Ramos (cell line): ENCODE measurements around the gene ZNG1F.
"Not testable (repeated sequence)": the region's sequence is repeated elsewhere in the genome, so short reads cannot be mapped to it uniquely, and the experiment has no call there.

Experiments
- in situ Hi-C: fragments of 300-500 bp; cut with MboI; formaldehyde crosslinking; loops from one replicate; pipeline ENCODE4 v1.14.3; 2022; ENCODE audit warnings: low sequenced_read_pairs; ENCODE audit not compliant: unreplicated experiment

Gene ZNG1F

GRCh38 chr9:41123812-41124211 lies 65.3 kb downstream of the ZNG1F start:
- in situ Hi-C loops, result not testable (repeated sequence)

GRCh38 chr9:41123396-41123795 lies 65.7 kb downstream of the ZNG1F start:
- in situ Hi-C loops, result not testable (repeated sequence)

GRCh38 chr9:41120696-41121095 lies 68.4 kb downstream of the ZNG1F start:
- in situ Hi-C loops, result not testable (repeated sequence)

DNA sequence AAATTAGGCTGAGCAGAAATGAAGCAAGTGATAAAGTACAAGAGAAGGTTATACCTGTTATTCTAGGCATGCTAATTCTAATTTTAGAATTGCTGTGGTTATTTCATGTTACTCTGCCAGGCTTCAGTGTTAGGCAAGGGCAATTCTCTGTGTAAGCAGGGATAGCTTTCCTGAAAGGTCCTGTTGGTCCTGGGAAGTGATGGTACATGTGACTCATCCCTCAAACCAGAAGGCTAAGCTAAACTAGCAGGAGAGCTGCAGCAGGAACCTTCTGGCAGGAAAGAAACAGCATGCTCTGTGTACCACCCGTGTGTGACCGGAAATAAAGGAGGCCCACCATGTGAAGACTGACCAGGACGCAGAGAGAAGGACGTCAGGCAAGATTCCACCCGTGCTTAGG lies 69.4 kb downstream of the ZNG1F start:
- in situ Hi-C loops, result not testable (repeated sequence)

- in situ Hi-C loops, result not testable (repeated sequence)
Observed at GRCh38 chr9:41119311-41119710, 69.8 kb downstream of the ZNG1F start.

DNA sequence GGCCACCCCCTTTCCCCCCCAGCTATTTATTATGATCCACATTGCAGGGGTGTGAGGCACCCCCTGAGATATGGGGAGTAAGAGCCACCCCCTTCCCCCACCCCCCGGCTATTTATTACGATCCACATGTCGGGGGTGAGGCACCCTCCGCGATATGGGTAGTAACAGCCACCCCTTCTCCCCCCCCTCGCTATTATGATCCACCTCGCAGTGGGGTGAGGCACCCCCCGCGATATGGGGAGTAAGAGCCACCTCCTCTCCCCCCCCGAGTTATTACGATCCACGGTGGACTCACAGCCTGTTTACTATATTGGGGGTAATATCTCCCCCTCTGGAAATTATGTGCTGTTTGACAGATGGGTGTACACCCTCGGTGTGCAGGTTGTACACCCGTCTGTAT lies 75.8 kb downstream of the ZNG1F start:
- in situ Hi-C loops, result not testable (repeated sequence)

DNA sequence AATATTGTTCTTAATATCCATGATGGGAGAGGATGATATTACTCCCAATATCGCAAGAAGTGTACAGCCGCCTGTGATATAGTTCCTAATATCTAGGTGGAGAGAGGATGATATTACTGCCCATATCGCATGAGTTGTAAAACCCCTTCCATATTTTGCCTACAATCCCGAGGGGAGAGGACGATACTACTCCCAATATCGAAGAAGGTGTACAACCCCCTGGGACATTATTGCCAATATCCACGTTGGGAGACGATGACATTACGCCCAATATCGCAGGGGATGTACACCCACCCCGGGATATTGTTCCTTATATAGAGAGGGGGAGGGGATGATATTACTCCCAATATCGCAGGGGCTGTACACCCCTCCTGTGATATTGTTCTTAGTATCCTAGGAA lies 77.7 kb downstream of the ZNG1F start:
- in situ Hi-C loops, result not testable (repeated sequence)

DNA sequence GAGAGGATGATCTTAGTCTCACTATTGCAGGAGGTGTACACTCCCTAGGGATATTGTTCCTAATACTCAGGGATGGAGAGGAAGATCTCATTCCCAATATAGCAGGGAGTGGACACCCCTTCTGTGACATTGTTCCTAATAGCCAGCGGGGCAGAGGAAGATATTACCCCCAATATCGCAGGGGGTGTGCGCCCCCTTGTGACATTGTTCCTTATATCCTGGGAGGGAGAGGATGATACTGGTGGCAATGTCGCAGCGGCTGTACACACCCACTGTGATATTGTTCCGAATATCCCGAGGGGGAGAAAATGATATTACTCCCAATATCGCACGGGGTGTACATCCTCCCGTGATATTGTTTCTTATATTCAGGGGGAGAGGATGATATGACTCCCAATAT lies 78.2 kb downstream of the ZNG1F start:
- in situ Hi-C loops, result not testable (repeated sequence)

GRCh38 chr9:41109253-41109652 lies 79.9 kb downstream of the ZNG1F start:
- in situ Hi-C loops, result not testable (repeated sequence)

- in situ Hi-C loops, result not testable (repeated sequence)
Observed at GRCh38 chr9:41108816-41109215, 80.3 kb downstream of the ZNG1F start.

DNA sequence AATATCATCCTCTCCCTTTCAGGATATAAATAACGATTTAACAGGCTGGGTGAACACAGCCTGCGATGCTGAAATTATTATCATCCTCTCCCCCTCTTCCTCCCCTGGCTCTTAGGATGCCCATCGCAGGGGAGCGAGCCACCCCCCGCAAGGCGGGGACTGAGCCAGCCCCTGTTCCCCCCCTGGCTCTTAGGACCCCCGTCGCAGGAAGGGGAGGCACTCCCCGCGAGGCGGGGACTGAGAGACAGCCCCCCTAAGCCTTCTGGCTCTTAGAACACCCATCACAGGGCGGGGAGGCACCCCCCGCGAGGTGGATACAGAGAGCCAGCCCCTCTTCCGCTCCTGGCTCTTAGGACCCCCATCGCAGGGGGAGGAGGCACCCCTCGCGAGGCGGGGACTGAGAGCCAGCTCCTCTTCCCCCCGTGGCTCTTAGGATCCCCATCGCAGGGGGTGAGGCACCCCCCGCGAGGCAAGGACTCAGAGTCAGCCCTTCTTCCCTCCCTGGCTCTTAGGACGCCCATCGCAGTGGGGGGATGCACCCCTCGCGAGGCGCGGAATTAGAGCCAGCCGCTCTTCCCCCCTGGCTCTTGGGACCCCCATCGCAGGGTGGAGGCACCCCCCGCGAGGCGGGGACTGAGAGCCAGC lies 82.5 kb downstream of the ZNG1F start:
- in situ Hi-C loops, result not testable (repeated sequence)

DNA sequence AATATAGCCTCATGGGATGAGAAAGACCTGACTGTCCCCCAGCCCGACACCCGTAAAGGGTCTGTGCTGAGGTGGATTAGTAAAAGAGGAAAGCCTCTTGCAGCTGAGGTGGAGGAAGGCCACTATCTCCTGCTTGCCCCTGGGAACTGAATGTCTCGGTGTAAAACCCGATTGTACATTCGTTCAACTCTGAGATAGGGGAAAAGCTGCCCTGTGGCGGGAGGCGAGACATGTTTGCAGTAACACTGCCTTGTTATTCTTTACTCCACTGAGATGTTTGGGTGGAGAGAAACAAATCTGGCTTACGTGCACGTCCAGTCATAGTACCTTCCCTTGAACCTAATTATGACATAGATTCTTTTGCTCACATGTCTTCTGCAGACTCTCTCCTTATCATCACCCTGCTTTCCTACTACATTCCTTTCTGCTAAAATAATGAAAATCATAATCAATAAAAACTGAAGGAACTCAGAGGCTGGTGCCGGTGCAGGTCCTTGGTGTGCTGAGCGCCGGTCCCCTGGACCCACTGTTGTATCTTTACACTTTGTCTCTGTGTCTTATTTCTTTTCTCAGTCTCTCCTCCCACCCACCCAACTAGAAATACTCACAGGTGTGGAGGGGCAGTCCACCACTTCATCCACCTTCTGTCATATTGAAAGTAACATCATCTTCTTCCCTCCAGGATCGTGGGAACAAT lies 83.4 kb downstream of the ZNG1F start:
- in situ Hi-C loops, result not testable (repeated sequence)

- in situ Hi-C loops, result not testable (repeated sequence)
Observed at GRCh38 chr9:41104542-41104941, 84.6 kb downstream of the ZNG1F start.

GRCh38 chr9:41100508-41100907 lies 88.6 kb downstream of the ZNG1F start:
- in situ Hi-C loops, result not testable (repeated sequence)

GRCh38 chr9:41098759-41099158 lies 90.4 kb downstream of the ZNG1F start:
- in situ Hi-C loops, result not testable (repeated sequence)

GRCh38 chr9:41095060-41095459 lies 94.1 kb downstream of the ZNG1F start:
- in situ Hi-C loops, result not testable (repeated sequence)

DNA sequence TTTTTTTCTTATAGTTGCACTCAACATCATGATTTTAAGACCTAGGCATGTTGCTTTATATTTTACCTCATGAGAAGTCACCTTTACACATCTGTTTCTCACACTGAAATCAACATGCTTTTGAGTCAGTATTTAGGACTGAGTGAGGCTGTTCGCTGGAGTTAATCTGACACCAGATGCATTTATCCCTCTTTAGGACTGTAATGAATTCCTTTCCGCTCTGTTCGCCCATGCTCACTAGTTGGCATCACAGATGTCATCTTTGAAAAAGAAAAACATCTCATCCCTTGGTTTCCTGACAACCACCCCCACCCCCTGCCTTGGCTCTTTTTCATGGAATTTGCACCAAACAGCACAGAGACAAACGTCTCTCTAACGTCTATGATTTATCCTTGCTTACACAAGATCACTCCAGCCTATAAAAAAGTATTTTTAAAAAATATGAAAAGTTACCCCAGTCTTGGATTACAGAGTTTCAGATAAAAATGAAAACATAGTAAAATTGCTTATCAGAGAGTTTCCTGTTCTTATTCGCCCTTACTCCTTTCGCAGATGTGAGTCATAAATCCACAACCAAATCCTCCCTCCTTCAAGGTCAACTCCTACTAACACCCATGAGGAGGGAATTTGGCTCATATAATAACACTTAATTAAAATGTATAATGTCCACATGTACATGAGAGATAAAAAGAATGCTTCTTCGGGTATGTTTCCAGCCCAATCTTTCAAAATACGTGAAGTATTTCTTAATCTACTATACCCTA lies 94.9 kb downstream of the ZNG1F start:
- in situ Hi-C loops, result not testable (repeated sequence)

- in situ Hi-C loops, result not testable (repeated sequence)
Observed at GRCh38 chr9:41090922-41091321, 98.2 kb downstream of the ZNG1F start.

GRCh38 chr9:41090386-41090785 lies 98.7 kb downstream of the ZNG1F start:
- in situ Hi-C loops, result not testable (repeated sequence)

DNA sequence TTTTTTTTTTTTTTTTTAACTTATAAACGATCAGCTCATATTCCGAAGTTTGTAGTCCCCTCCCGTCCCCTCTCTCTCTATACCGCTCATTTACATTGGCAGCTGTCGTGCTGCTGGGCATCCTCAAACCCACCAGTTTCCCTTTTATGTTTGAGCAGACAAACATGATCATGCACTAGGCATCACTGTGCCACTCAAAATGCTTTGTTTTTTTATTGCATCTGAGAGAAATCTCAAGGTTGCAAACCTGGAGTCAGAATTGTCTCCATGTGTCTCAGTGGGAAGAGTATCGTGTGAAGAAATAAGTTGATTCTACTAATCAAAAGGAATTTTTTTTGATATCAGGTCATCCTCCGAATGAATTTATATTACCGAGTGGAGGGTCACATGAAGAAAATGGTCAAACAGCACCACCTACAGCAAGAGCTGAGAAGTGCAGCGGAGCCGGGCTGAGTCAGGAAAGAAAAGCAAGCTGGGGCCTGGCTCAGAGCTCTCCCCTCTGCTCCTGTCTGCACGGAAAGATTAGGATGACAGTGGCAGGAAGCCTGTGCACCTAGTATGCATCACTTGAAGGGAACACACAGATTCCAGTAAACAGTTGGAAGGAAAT lies 100.6 kb downstream of the ZNG1F start:
- in situ Hi-C loops, result not testable (repeated sequence)

- in situ Hi-C loops, result not testable (repeated sequence)
Observed at GRCh38 chr9:41087929-41088328, 101.2 kb downstream of the ZNG1F start.
